HepG2 (cell line): ENCODE measurements around the gene PHACTR3. TPM values are rescaled to one million over a fixed set of nuclear protein-coding genes. Genes with fewer than 3 reads are reported as not detected.

Experiments used
- ATAC-seq: fragments of 200-7000 bp; cut with Tn5 transposase; 3 replicates; pipeline ENCODE4 v1.9.1; 2020; ENCODE audit warnings: mild to moderate bottlenecking, moderate library complexity
- BruUV-seq: library from RNA; stranded (reverse); fragments of 400-500 nt; replicated peaks from 2 replicates; lab custom pipeline; 2021; lab: Mats Ljungman, UMichigan
- CTCF ChIA-PET: fragments of 300-600 bp; formaldehyde crosslinking; extraction: SDS; loops from one replicate; lab custom pipeline; 2021; ENCODE audit warnings: low total read pairs, inconsistent platforms, low intra/inter-chr PET ratio; lab: Yijun Ruan, JAX
- POLR2A ChIA-PET: fragments of 350-600 bp; sonication (Branson Sonifier 250); formaldehyde crosslinking; loops from one replicate; lab custom pipeline; 2020; ENCODE audit warnings: antibody characterized with exemption, inconsistent platforms; lab: Yijun Ruan, JAX
- DNase-seq: peaks from one replicate; pipeline ENCODE4 v3.0.0-alpha.2; 2015; ENCODE audit warnings: low spot score
- FAIRE-seq: peaks from 3 replicates; lab custom pipeline; 2011; peaks lifted over from hg19 to GRCh38; lab: Jason Lieb, UNC
- H2AFZ ChIP-seq: one replicate; pipeline ENCODE4 v1.6.1; 2011; ENCODE audit warnings: low read length, inconsistent platforms
- H3K27ac ChIP-seq: fragments of 300-600 bp; 3 replicates; pipeline ENCODE4 v1.8.0; 2011; ENCODE audit warnings: mixed run types, mild to moderate bottlenecking, mixed read lengths, low read length, inconsistent platforms; ENCODE audit not compliant: insufficient read depth; ENCODE audit errors: extremely low read length
- H3K27me3 ChIP-seq, 2 experiments: fragments of 200-600 bp in 1 of 2; 2 replicates in 1 of 2; 3 replicates in 1 of 2; pipeline versions ENCODE4 v1.6.0 to v1.8.0; 2011; ENCODE audit warnings: low read length in 2 of 2, mild to moderate bottlenecking in 2 of 2, moderate library complexity in 2 of 2, inconsistent platforms in 1 of 2; ENCODE audit not compliant: insufficient read depth in 2 of 2, control insufficient read depth in 1 of 2
- H3K36me3 ChIP-seq, 2 experiments: fragments of 200-600 bp in 1 of 2; replicated peaks in 1 of 2; 2 replicates in 1 of 2; 3 replicates in 1 of 2; pipeline versions ENCODE4 v1.5.1 to v1.8.0; 2011; ENCODE audit warnings: low read length in 2 of 2, inconsistent platforms in 1 of 2; ENCODE audit not compliant: insufficient read depth in 2 of 2, control insufficient read depth in 1 of 2
- H3K4me1 ChIP-seq: 2 replicates; pipeline ENCODE4 v1.5.1; 2012; ENCODE audit warnings: low read length, inconsistent platforms; ENCODE audit not compliant: insufficient read depth
- H3K4me2 ChIP-seq: 2 replicates; pipeline ENCODE4 v1.6.0; 2011; ENCODE audit warnings: low read depth, low read length, inconsistent platforms
- H3K4me3 ChIP-seq, 3 experiments: fragments of 200-600 bp in 1 of 3; sonication (generic), shearing (Covaris generic) in 1 of 3; replicated peaks in 1 of 3; 2 replicates each; pipeline ENCODE4 v1.5.1; 2011 to 2016; ENCODE audit warnings: low read length in 3 of 3, inconsistent platforms in 2 of 3, low read depth in 2 of 3, mild to moderate bottlenecking in 2 of 3, control low read depth in 1 of 3, mixed read lengths in 1 of 3; ENCODE audit not compliant: insufficient read depth in 1 of 3
- H3K79me2 ChIP-seq: one replicate; pipeline ENCODE4 v1.6.1; 2011; ENCODE audit warnings: low read length, inconsistent platforms; ENCODE audit not compliant: insufficient read depth
- H3K9ac ChIP-seq: 2 replicates; pipeline ENCODE4 v1.6.0; 2011; ENCODE audit warnings: mild to moderate bottlenecking, low read depth, low read length, inconsistent platforms; ENCODE audit not compliant: insufficient read depth
- H3K9me3 ChIP-seq: 2 replicates; pipeline ENCODE4 v1.5.1; 2012; ENCODE audit warnings: mild to moderate bottlenecking, low read length
- H4K20me1 ChIP-seq: 2 replicates; pipeline ENCODE4 v1.6.0; 2011; ENCODE audit warnings: inconsistent platforms, mild to moderate bottlenecking, low read length, moderate library complexity; ENCODE audit not compliant: insufficient read depth
- CEBPB ChIP-seq: IDR thresholded peaks from 2 replicates; pipeline ENCODE4 v1.6.1; 2011; ENCODE audit warnings: low read depth, low read length, improper control_type of control experiment, borderline replicate concordance
- ZNF614 ChIP-seq: IDR thresholded peaks from 2 replicates; pipeline ENCODE4 v1.6.1; 2018; ENCODE audit warnings: missing biosample characterization, missing genetic modification reagents, inconsistent platforms, borderline replicate concordance
- ZNF629 ChIP-seq: sonication (generic); formaldehyde crosslinking; conservative IDR thresholded peaks from 2 replicates; pipeline ENCODE4 v1.5.0; 2020; ENCODE audit warnings: missing genetic modification reagents
- WGBS: methylation state at CpG from one replicate; pipeline ENCODE4 v1.1.6; 2017; ENCODE audit warnings: low lambda C conversion rate; 5-methylcytosine and 5-hydroxymethylcytosine counted together
- in situ Hi-C: cut with HindIII; loops from 2 replicates; pipeline ENCODE4 v1.10.0; 2017; ENCODE audit warnings: low pct_unique_long_range_greater_than_20kb; ENCODE audit not compliant: extremely low pct_ligation_motif_present
- intact Hi-C: fragments of 100-400 bp; cut with micrococcal nuclease; formaldehyde crosslinking; loops from one replicate; pipeline ENCODE4 v1.10.0; 2022; ENCODE audit not compliant: unreplicated experiment
- polyA plus RNA-seq, 8 experiments: library from polyadenylated mRNA; depleted of rRNA in 3 of 8; stranded (reverse) in 7 of 8; unstranded in 1 of 8; fragments of >200 nt; fragmentation: Illumina TruSeq in 4 of 8; extraction: Trizol in 4 of 8; gene quantifications; 2 replicates each; pipeline versions ENCODE4 v1.2.1 to v1.2.3, GENCODE V29; 2011 to 2016; ENCODE audit warnings: low read depth in 4 of 8, missing spikeins in 1 of 8, mixed read lengths in 1 of 8; ENCODE audit not compliant: insufficient read depth in 1 of 8
- total RNA-seq, 5 experiments: library from RNA; depleted of rRNA; stranded (reverse); fragments of >200 nt; fragmentation: Illumina TruSeq; extraction: Trizol; gene quantifications; 2 replicates each; pipeline ENCODE4 v1.2.3, GENCODE V29; 2016; ENCODE audit warnings: low read depth in 1 of 5
- TF ChIP-seq, protein P1 (sequence below): sonication (generic); formaldehyde crosslinking; IDR thresholded peaks from 2 replicates; pipeline ENCODE4 v1.5.0; 2020; ENCODE audit warnings: missing genetic modification reagents, mild to moderate bottlenecking, borderline replicate concordance

Gene PHACTR3
- total and polyA plus RNA-seq, 2 of the 13 experiments (the other 11 are each of a cell fraction or from before 2014, with no cell fraction given), result not detected

DNA sequence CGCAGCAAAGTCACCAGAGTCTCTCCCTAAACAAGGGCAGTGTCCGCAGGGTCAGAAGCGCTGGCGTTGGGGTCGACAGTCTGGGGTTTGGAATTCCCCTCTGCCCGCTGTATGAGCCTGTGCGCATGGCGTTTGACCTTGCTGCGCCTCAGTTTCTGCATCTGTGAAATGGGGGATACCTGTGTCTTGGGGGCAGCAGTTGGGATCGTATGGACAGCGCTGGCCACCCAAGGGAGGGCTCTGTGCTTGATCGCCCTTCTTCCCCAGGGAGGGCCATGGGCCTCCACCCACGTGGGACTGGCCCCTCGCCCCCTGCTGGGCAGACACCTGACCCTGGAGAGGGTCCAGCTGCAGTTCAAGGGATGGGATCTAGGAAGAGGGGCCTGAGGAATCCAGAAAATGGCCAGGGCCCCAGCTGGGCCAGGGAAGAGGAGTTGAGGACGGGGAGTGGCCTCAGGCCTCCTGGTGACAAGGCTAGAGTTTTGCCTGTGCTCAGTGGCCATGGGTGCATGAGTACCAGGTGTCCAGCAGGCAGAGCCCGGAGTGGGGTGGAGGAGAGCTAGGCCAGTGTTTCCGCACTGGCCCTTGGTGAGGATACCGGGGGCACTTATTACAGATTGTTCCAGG lies 26.4 kb upstream of the PHACTR3 start:
- Histone ChIP-seq H3K27ac (no peak overlapping the region), H3K9me3 (no peaks in the 10 kb centered on the region), H3K79me2 (no peaks in the 10 kb centered on the region), H3K4me2 (no peak overlapping the region), H3K4me3 (no peak overlapping the region), H3K27me3 (peaks cover 10 to 89% of the 10 kb centered on the region in 2 experiments; a peak in 4 of 5 replicates), H2AFZ (no peak overlapping the region), H3K36me3 (no peaks in the 10 kb centered on the region), H3K4me1 (no peaks in the 10 kb centered on the region), H3K9ac (no peak overlapping the region), H4K20me1 (no peaks in the 10 kb centered on the region; the same call in 1 of the 2 replicates)
- no peak for DNase-seq
- 35% methylated on average over 17 of the region's 18 CpGs for WGBS
- BruUV-seq, result no TSS peak
- no peak for FAIRE-seq
- ATAC-seq, result peak; percentile 9; the same call in 1 of the 3 replicates
- in situ Hi-C loops, result no loop called here
- TF ChIP-seq, protein P1, sequence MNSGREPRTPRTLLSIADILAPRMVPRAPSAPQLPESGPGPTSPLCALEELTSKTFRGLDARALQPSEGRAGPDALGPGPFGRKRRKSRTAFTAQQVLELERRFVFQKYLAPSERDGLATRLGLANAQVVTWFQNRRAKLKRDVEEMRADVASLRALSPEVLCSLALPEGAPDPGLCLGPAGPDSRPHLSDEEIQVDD (CRISPR knock-in tag), result no peak
- TF ChIP-seq ZNF629, result peak; percentile 47; the same call in 1 of the 2 replicates
- intact Hi-C loops, result no loop called here
- CTCF ChIA-PET, result no interaction called here
- POLR2A ChIA-PET, result no interaction called here

DNA sequence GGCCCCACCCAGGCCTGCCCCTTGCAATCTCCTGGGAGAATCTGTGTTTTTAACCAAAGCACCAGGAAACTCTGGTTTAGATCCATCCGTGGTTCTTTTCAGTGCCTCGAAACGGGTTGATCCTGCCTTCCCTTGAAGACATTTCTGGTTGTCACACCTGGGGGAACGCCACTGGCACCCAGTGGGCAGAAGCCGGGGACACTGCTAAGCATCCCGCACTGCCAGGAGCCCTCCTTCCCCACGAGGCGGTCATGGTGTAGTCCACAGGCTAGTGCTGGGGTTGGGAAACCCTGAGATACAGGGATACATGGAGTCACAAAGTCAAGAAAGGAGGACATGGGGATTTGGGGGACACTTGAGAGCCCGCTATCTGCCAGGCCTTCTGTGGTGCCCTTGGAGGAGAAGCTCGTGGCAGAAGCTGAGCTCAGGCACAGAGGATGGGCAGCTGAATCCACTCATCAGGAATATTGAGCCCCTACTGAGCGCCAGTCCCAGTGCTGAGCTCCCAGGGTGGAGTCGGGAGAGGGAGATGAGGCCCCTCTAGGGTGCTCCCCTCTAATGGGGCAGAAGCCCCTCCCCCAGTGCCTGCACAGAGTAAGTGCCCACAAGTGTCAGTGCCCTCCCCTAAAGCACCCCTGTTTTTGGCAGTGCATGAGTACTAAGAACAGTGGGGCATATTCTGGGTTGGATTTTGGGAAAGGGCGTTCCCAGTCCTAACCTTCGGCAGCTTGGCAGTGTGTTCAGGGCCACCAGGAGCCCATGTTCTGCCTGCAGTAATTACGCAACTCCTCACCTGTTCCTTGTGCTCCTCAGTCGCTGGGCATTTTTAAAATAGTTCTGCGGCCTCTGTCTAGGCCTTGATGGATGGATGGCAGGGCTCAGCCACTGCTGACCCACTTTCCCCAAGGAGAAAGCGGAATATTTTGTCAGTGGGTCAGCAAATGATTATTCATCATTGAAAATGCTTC lies 25.6 kb upstream of the PHACTR3 start:
- POLR2A ChIA-PET, result no interaction called here
- Histone ChIP-seq H3K36me3 (no peaks in the 10 kb centered on the region), H3K4me3 (no peak overlapping the region), H4K20me1 (no peaks in the 10 kb centered on the region; the same call in 1 of the 2 replicates), H2AFZ (no peak overlapping the region), H3K4me2 (no peak overlapping the region), H3K9me3 (no peaks in the 10 kb centered on the region), H3K79me2 (no peaks in the 10 kb centered on the region), H3K27ac (no peak overlapping the region), H3K4me1 (no peaks in the 10 kb centered on the region), H3K9ac (no peak overlapping the region), H3K27me3 (peaks cover 10 to 89% of the 10 kb centered on the region in 2 experiments; a peak in 4 of 5 replicates)
- in situ Hi-C loops (no loop called here), intact Hi-C loops (no loop called here)
- DNase-seq (no peak), ATAC-seq (no peak), FAIRE-seq (no peak)
- 9% methylated on average over 18 of the region's 18 CpGs for WGBS
- CTCF ChIA-PET, result no interaction called here
- no TSS peak for BruUV-seq
- TF ChIP-seq CEBPB (peak; percentile 83), ZNF614 (CRISPR knock-in tag) (no peak)
